Neural progenitor cell (in vitro differentiated cells): ENCODE results near the gene DYSF. TPM values are rescaled to one million over a fixed set of nuclear protein-coding genes. Genes with fewer than 3 reads are reported as not detected.

ENCODE experiments used
- DNase-seq: peaks from one replicate; pipeline ENCODE4 v3.0.0-alpha.2; 2016; ENCODE audit warnings: low spot score
- H2AFZ ChIP-seq: fragments of 200-600 bp; sonication (generic); replicated peaks from 2 replicates; pipeline ENCODE4 v1.6.1; 2016; ENCODE audit warnings: antibody characterized with exemption
- H3F3A ChIP-seq: fragments of 200-600 bp; sonication (generic); 2 replicates; pipeline ENCODE4 v1.6.1; 2016; ENCODE audit warnings: antibody characterized with exemption, low read depth
- H3K27ac ChIP-seq: fragments of 200-600 bp; sonication (generic); 2 replicates; pipeline ENCODE4 v1.5.1; 2016; ENCODE audit warnings: mild to moderate bottlenecking
- H3K27me3 ChIP-seq: fragments of 200-600 bp; sonication (generic); 2 replicates; pipeline ENCODE4 v1.6.1; 2016; ENCODE audit warnings: mild to moderate bottlenecking, moderate library complexity
- H3K36me3 ChIP-seq: fragments of 200-600 bp; sonication (generic); 2 replicates; pipeline ENCODE4 v1.5.1; 2016
- H3K4me1 ChIP-seq: fragments of 200-600 bp; sonication (generic); 2 replicates; pipeline ENCODE4 v1.6.1; 2016; ENCODE audit warnings: mixed run types
- H3K4me2 ChIP-seq: fragments of 200-600 bp; sonication (generic); 2 replicates; pipeline ENCODE4 v1.6.1; 2016
- H3K4me3 ChIP-seq: fragments of 200-600 bp; sonication (generic); 2 replicates; pipeline ENCODE4 v1.5.1; 2016
- H3K79me2 ChIP-seq: fragments of 200-600 bp; sonication (generic); 2 replicates; pipeline ENCODE4 v1.6.1; 2016; ENCODE audit warnings: low read depth
- H3K9ac ChIP-seq: fragments of 200-600 bp; sonication (generic); 2 replicates; pipeline ENCODE4 v1.6.1; 2016
- H3K9me3 ChIP-seq: fragments of 200-600 bp; sonication (generic); 2 replicates; pipeline ENCODE4 v1.5.1; 2016; ENCODE audit warnings: low read depth
- H4K20me1 ChIP-seq: fragments of 200-600 bp; sonication (generic); 2 replicates; pipeline ENCODE4 v1.6.1; 2016; ENCODE audit warnings: low read depth
- H3K27ac Mint-ChIP-seq: 3 replicates; pipeline ENCODE4 v1.8.0; 2021; ENCODE audit warnings: mixed read lengths
- H3K27me3 Mint-ChIP-seq: 2 replicates; pipeline ENCODE4 v1.8.0; 2022; ENCODE audit warnings: low read depth, mild to moderate bottlenecking, inconsistent platforms, moderate library complexity, mixed read lengths; ENCODE audit not compliant: insufficient read depth
- H3K36me3 Mint-ChIP-seq: 3 replicates; pipeline ENCODE4 v1.8.0; 2021; ENCODE audit warnings: mixed read lengths
- H3K4me1 Mint-ChIP-seq: 3 replicates; pipeline ENCODE4 v1.8.0; 2021; ENCODE audit warnings: mixed read lengths
- H3K4me3 Mint-ChIP-seq: 3 replicates; pipeline ENCODE4 v1.8.0; 2021; ENCODE audit warnings: mild to moderate bottlenecking, moderate library complexity, mixed read lengths
- H3K9me3 Mint-ChIP-seq: 3 replicates; pipeline ENCODE4 v1.8.0; 2020; ENCODE audit warnings: mixed read lengths
- CTCF ChIP-seq: fragments of 200-600 bp; sonication (generic); IDR thresholded peaks from 2 replicates; pipeline ENCODE4 v1.5.1; 2017; ENCODE audit warnings: antibody characterized with exemption, mild to moderate bottlenecking
- EZH2 ChIP-seq: fragments of 200-600 bp; sonication (generic); IDR thresholded peaks from 2 replicates; pipeline ENCODE4 v1.6.1; 2017; ENCODE audit warnings: antibody characterized with exemption, mild to moderate bottlenecking, moderate library complexity
- EZH2phosphoT487 ChIP-seq: fragments of 200-600 bp; sonication (generic); IDR thresholded peaks from 2 replicates; pipeline ENCODE4 v1.6.1; 2017; ENCODE audit warnings: antibody characterized with exemption
- total RNA-seq: library from RNA; depleted of rRNA; stranded (reverse); fragments of >200 nt; gene quantifications from 2 replicates; pipeline ENCODE4 v1.2.3, GENCODE V29; 2015; ENCODE audit warnings: low replicate concordance

DYSF gene
- total RNA-seq, 1 donor from 2014 or later: 0.39 TPM

GRCh38 chr2:71481111-71481510 lies 27.8 kb downstream of the DYSF start:
- peaks cover 10% of the 10 kb centered on the region for H3K27me3 Mint-ChIP-seq
- no peaks in the 10 kb centered on the region for H3K36me3 Mint-ChIP-seq
- H3K4me3 Mint-ChIP-seq: no peak overlapping the region

GRCh38 chr2:71482055-71482454 lies 28.7 kb downstream of the DYSF start:
- Mint-ChIP-seq H3K9me3 (no peaks in the 10 kb centered on the region), H3K36me3 (no peaks in the 10 kb centered on the region), H3K4me1 (peaks cover 22% of the 10 kb centered on the region), H3K27ac (no peak overlapping the region), H3K27me3 (peaks cover 12% of the 10 kb centered on the region), H3K4me3 (no peak overlapping the region)
- peak; percentile 47 for DNase-seq
- Histone ChIP-seq H2AFZ (peak overlapping the region; percentile 55), H3K9me3 (no peaks in the 10 kb centered on the region), H3K27me3 (no peaks in the 10 kb centered on the region), H3K79me2 (no peaks in the 10 kb centered on the region), H3K4me3 (no peak overlapping the region), H3K36me3 (no peaks in the 10 kb centered on the region), H4K20me1 (no peaks in the 10 kb centered on the region), H3K4me1 (peaks cover 19% of the 10 kb centered on the region), H3K27ac (no peak overlapping the region), H3K9ac (no peak overlapping the region), H3F3A (no peaks in the 10 kb centered on the region), H3K4me2 (no peak overlapping the region)
- TF ChIP-seq EZH2phosphoT487: no peak
- peak; percentile 51 for TF ChIP-seq CTCF

More at GRCh38 chr2:71481111-71481510, 27.8 kb downstream of the DYSF start:
- no peak for DNase-seq
- no peaks in the 10 kb centered on the region for H4K20me1 ChIP-seq
- no peak overlapping the region for H3K4me3 ChIP-seq
- no peak for TF ChIP-seq EZH2
- TF ChIP-seq CTCF: no peak
- TF ChIP-seq EZH2phosphoT487: no peak
- no peak overlapping the region for H2AFZ ChIP-seq
- no peaks in the 10 kb centered on the region for H3K36me3 ChIP-seq
- H3K4me2 ChIP-seq: no peak overlapping the region
- Mint-ChIP-seq H3K4me1 (peaks cover 16% of the 10 kb centered on the region), H3K9me3 (no peaks in the 10 kb centered on the region), H3K27ac (no peak overlapping the region)
- no peaks in the 10 kb centered on the region for H3K27me3 ChIP-seq
- no peak overlapping the region for H3K9ac ChIP-seq
- H3K4me1 ChIP-seq: peaks cover 15% of the 10 kb centered on the region
- no peaks in the 10 kb centered on the region for H3K79me2 ChIP-seq
- no peaks in the 10 kb centered on the region for H3K9me3 ChIP-seq
- H3K27ac ChIP-seq: no peak overlapping the region
- no peaks in the 10 kb centered on the region for H3F3A ChIP-seq

GRCh38 chr2:71483246-71483645 lies 29.9 kb downstream of the DYSF start:
- Histone ChIP-seq H3K79me2 (no peaks in the 10 kb centered on the region), H3K4me2 (no peak overlapping the region), H3K36me3 (no peaks in the 10 kb centered on the region), H3K27ac (no peak overlapping the region), H3K4me1 (peaks cover 19% of the 10 kb centered on the region), H3K9me3 (no peaks in the 10 kb centered on the region), H3K9ac (no peak overlapping the region), H3K27me3 (no peaks in the 10 kb centered on the region), H3K4me3 (no peak overlapping the region), H3F3A (no peaks in the 10 kb centered on the region), H4K20me1 (no peaks in the 10 kb centered on the region), H2AFZ (no peak overlapping the region)
- Mint-ChIP-seq H3K27me3 (peaks cover 16% of the 10 kb centered on the region), H3K9me3 (no peaks in the 10 kb centered on the region), H3K36me3 (no peaks in the 10 kb centered on the region), H3K4me3 (no peak overlapping the region), H3K4me1 (peaks cover 19% of the 10 kb centered on the region), H3K27ac (no peak overlapping the region)
- TF ChIP-seq EZH2phosphoT487: no peak
- TF ChIP-seq CTCF: no peak
- DNase-seq: no peak

GRCh38 chr2:71484354-71484753 lies 31.0 kb downstream of the DYSF start:
- Mint-ChIP-seq H3K27ac (no peak overlapping the region), H3K36me3 (no peaks in the 10 kb centered on the region), H3K4me3 (no peak overlapping the region)

More at GRCh38 chr2:71484354-71484753, 31.0 kb downstream of the DYSF start:
- Histone ChIP-seq H3K9ac (no peak overlapping the region), H3K36me3 (no peaks in the 10 kb centered on the region), H3K27me3 (no peaks in the 10 kb centered on the region), H2AFZ (no peak overlapping the region), H3K27ac (no peak overlapping the region), H3K4me1 (peaks cover 19% of the 10 kb centered on the region), H3K4me3 (no peak overlapping the region), H3F3A (no peaks in the 10 kb centered on the region), H3K9me3 (no peaks in the 10 kb centered on the region), H3K4me2 (no peak overlapping the region), H3K79me2 (no peaks in the 10 kb centered on the region), H4K20me1 (no peaks in the 10 kb centered on the region)
- Mint-ChIP-seq H3K9me3 (no peaks in the 10 kb centered on the region), H3K4me1 (peaks cover 19% of the 10 kb centered on the region), H3K27me3 (peaks cover 13% of the 10 kb centered on the region)
- TF ChIP-seq EZH2 (no peak), CTCF (no peak), EZH2phosphoT487 (no peak)
- DNase-seq: no peak
